Fibroblast of lung (primary cell): ENCODE results near the gene PPFIA4. TPM values are rescaled to one million over a fixed set of nuclear protein-coding genes. Genes with fewer than 3 reads are reported as not detected.

Experiments used
- DNase-seq, 2 donors: peaks; one replicate each; pipeline versions ENCODE4 v3.0.0 to v3.0.0-alpha.2; 2010; ENCODE audit warnings: low read depth in 2 of 2
- H2AFZ ChIP-seq: 2 replicates; pipeline ENCODE4 v1.5.1; 2012; ENCODE audit warnings: low read length, control low read depth, inconsistent platforms
- H3K27ac ChIP-seq: 2 replicates; pipeline ENCODE4 v1.5.1; 2011; ENCODE audit warnings: low read length, control low read depth; ENCODE audit not compliant: insufficient read depth
- H3K27me3 ChIP-seq: 2 replicates; pipeline ENCODE4 v1.5.1; 2011; ENCODE audit warnings: mild to moderate bottlenecking, low read length; ENCODE audit not compliant: control insufficient read depth, insufficient read depth
- H3K36me3 ChIP-seq: 2 replicates; pipeline ENCODE4 v1.5.1; 2011; ENCODE audit warnings: low read length; ENCODE audit not compliant: control insufficient read depth, insufficient read depth
- H3K4me1 ChIP-seq: 2 replicates; pipeline ENCODE4 v1.5.1; 2011; ENCODE audit warnings: low read length; ENCODE audit not compliant: control insufficient read depth, insufficient read depth; ENCODE audit errors: extremely low read depth
- H3K4me2 ChIP-seq: 2 replicates; pipeline ENCODE4 v1.5.1; 2011; ENCODE audit warnings: low read length, control low read depth; ENCODE audit not compliant: insufficient read depth; ENCODE audit errors: extremely low read depth
- H3K4me3 ChIP-seq, 4 experiments: fragments of 200-600 bp in 1 of 4; sonication (generic) in 1 of 4; replicated peaks in 1 of 4; 2 replicates each; pipeline ENCODE4 v1.5.1; 2011 to 2016; ENCODE audit warnings: low read length in 4 of 4, low read depth in 3 of 4, mild to moderate bottlenecking in 3 of 4, control low read depth in 2 of 4, inconsistent platforms in 1 of 4, mixed read lengths in 1 of 4; ENCODE audit not compliant: insufficient read depth in 1 of 4; ENCODE audit errors: control extremely low read depth in 1 of 4
- H3K79me2 ChIP-seq: 2 replicates; pipeline ENCODE4 v1.5.1; 2012; ENCODE audit warnings: mild to moderate bottlenecking, low read length, inconsistent platforms; ENCODE audit not compliant: control insufficient read depth, insufficient read depth
- H3K9ac ChIP-seq: 2 replicates; pipeline ENCODE4 v1.5.1; 2011; ENCODE audit warnings: mild to moderate bottlenecking, low read length, control low read depth; ENCODE audit not compliant: insufficient read depth
- H3K9me3 ChIP-seq: 2 replicates; pipeline ENCODE4 v1.5.1; 2012; ENCODE audit warnings: low read depth, low read length; ENCODE audit not compliant: control insufficient read depth, insufficient read depth
- H4K20me1 ChIP-seq: 2 replicates; pipeline ENCODE4 v1.5.1; 2011; ENCODE audit warnings: low read length; ENCODE audit not compliant: control insufficient read depth, insufficient read depth; ENCODE audit errors: extremely low read depth
- EZH2 ChIP-seq: IDR thresholded peaks from 2 replicates; pipeline ENCODE4 v1.5.1; 2012; ENCODE audit warnings: low read length, control low read depth, mild to moderate bottlenecking; ENCODE audit errors: missing control alignments
- polyA plus RNA-seq, 2 donors: library from polyadenylated mRNA; depleted of rRNA in 1 of 2; stranded (reverse) in 1 of 2; unstranded in 1 of 2; fragments of >200 nt; gene quantifications; 2 replicates each; pipeline ENCODE4 v1.2.1, GENCODE V29; 2011 to 2012; ENCODE audit warnings: missing spikeins in 1 of 2
- total RNA-seq: library from RNA; depleted of rRNA; stranded (reverse); fragments of >200 nt; gene quantifications from 2 replicates; pipeline ENCODE4 v1.2.1, GENCODE V29; 2014
- TF ChIP-seq, protein P1 (sequence below), 2 donors: IDR thresholded peaks in 1 of 2; conservative IDR thresholded peaks in 1 of 2; 1 replicate in 1 of 2; 2 replicates in 1 of 2; pipeline ENCODE4 v1.5.1; 2011 to 2012; ENCODE audit warnings: low read length in 2 of 2, control low read depth in 1 of 2, inconsistent platforms in 1 of 2, low read depth in 1 of 2, mild to moderate bottlenecking in 1 of 2

The PPFIA4 gene
- total and polyA plus RNA-seq, 2 donors (not counting 1 experiment from before 2014, with no cell fraction given), result 3.2 to 4.3 TPM

DNA sequence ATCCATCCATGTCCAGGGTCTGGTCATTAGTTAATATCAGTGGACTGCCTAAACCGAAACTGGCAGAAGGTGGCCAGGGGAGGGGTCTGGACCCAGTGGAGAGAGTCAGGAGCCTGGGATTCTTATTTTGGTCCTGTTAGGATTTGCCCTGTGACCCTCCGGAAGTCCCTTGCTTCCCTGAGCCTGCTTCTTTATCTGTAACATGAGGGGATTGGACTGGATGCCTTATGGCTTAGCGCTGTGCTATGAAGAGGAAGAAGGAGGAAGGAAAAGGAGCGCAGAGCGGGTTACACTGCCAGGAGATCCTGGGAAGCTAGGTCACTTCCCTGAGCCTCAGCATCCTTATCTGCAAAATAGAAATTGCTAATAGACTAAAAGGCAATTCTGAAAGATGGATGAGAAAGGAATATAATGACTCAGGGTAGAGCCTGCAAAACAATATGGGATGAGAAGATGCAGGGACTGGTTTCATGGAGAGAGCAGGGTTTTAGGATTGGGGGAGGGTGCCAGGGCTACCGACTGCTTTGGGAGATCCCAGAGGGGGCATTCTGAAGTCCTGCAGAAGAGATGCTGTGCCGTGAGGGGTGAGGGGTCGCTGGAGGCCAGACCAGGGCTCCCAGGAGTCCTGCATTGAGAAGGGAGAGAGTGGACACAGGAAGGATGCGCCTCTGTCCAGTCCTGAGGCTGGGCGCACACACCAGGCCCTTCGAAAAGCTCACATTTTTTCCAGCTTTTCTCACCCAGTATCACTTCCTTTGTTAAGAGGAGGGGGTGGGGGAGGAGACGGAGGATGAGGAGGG, 100.8 kb downstream of the PPFIA4 start:
- Histone ChIP-seq H4K20me1 (peaks cover under 1% of the 10 kb centered on the region), H3K9me3 (no peaks in the 10 kb centered on the region), H3K4me1 (peaks cover 4% of the 10 kb centered on the region), H3K36me3 (no peaks in the 10 kb centered on the region), H3K27ac (no peak overlapping the region), H2AFZ (no peak overlapping the region), H3K4me2 (peak overlapping the region; percentile 25), H3K9ac (no peak overlapping the region), H3K27me3 (peaks cover 32% of the 10 kb centered on the region), H3K4me3 (peak overlapping the region in 1 of 4 experiments; percentile 54), H3K79me2 (no peaks in the 10 kb centered on the region)
- TF ChIP-seq, protein P1, sequence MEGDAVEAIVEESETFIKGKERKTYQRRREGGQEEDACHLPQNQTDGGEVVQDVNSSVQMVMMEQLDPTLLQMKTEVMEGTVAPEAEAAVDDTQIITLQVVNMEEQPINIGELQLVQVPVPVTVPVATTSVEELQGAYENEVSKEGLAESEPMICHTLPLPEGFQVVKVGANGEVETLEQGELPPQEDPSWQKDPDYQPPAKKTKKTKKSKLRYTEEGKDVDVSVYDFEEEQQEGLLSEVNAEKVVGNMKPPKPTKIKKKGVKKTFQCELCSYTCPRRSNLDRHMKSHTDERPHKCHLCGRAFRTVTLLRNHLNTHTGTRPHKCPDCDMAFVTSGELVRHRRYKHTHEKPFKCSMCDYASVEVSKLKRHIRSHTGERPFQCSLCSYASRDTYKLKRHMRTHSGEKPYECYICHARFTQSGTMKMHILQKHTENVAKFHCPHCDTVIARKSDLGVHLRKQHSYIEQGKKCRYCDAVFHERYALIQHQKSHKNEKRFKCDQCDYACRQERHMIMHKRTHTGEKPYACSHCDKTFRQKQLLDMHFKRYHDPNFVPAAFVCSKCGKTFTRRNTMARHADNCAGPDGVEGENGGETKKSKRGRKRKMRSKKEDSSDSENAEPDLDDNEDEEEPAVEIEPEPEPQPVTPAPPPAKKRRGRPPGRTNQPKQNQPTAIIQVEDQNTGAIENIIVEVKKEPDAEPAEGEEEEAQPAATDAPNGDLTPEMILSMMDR (conservative IDR thresholded peaks at IDR 0.05 in 1 of 2, IDR thresholded peaks at IDR 0.05 in 1 of 2; ENCODE audit: low read depth in 1 of 2, low read length in 2 of 2), result no peak
- no peak for TF ChIP-seq EZH2
- peak in 1 of 2 donors; percentile 48 for DNase-seq

DNA sequence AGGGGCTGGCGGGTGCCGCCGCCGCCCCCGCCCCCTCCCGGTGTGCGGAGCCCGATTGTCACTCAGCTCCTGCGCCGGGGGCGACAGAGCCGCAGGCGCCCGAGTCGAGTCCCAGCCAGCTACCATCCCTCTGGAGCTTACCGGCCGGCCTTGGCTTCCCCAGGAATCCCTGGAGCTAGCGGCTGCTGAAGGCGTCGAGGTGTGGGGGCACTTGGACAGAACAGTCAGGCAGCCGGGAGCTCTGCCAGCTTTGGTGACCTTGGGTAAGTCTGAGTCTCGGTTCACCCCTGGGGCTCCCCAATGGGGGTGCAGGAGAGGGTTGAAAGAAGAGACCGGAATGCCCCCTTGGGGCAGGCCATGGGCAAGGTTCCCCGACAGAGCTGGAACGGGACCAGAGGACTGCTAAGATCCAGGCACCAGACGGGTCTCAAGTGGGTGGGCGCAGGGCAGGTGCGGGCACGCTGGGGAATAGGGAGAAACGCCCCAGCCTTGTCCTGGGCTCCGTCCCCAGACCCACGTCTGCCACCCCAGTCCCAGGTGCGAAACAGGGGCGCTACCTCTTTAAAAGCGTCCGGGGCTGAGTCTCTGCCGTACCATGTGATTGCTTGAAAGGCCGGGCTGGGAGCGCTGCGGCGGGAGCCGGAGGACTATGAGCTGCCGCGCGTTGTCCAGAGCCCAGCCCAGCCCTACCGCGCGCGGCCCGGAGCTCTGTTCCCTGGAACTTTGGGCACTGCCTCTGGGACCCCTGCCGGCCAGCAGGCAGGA, 101.6 kb downstream of the PPFIA4 start, which contains the start of gene ADORA1:
ADORA1 (plus strand) TSS at position 61 of the 765 bp plus-strand sequence. CDS start 1,116 bp downstream, outside the sequence.
- peak; percentile 31 to 70 for DNase-seq
- TF ChIP-seq, protein P1 (conservative IDR thresholded peaks at IDR 0.05 in 1 of 2, IDR thresholded peaks at IDR 0.05 in 1 of 2; ENCODE audit: low read depth in 1 of 2, low read length in 2 of 2), result peak in 1 of 2 donors; percentile 8
- TF ChIP-seq EZH2, result no peak

DNA sequence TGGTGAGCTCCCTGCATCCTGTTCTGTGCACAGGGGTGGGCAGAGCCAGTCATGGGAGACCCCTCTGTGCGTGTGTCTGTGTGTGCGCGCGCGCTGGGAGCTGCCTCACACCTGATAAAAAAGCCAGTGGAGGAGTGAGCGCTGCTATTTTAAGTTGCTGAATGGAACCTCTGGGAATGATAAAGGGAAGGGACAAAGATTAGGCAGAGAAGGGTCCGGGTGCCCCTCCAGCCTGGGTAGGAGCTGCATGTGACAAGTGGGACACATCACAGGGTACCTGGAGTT, 102.1 kb downstream of the PPFIA4 start:
- no peak overlapping the region for H3K9ac ChIP-seq
- no peak for DNase-seq
- H3K27ac ChIP-seq, result no peak overlapping the region
- peak overlapping the region; percentile 54 for H3K4me2 ChIP-seq
- H4K20me1 ChIP-seq, result peaks cover 1% of the 10 kb centered on the region
- no peaks in the 10 kb centered on the region for H3K36me3 ChIP-seq
- H3K4me1 ChIP-seq, result peaks cover 4% of the 10 kb centered on the region
- H3K79me2 ChIP-seq, result no peaks in the 10 kb centered on the region
- H3K4me3 ChIP-seq, result peak overlapping the region in 3 of 4 experiments; percentile 26 to 54 (median 29)
- TF ChIP-seq, protein P1 (conservative IDR thresholded peaks at IDR 0.05 in 1 of 2, IDR thresholded peaks at IDR 0.05 in 1 of 2; ENCODE audit: low read depth in 1 of 2, low read length in 2 of 2), result no peak
- TF ChIP-seq EZH2, result no peak
- no peaks in the 10 kb centered on the region for H3K9me3 ChIP-seq
- no peak overlapping the region for H2AFZ ChIP-seq
- H3K27me3 ChIP-seq, result peaks cover 22% of the 10 kb centered on the region

More for the DNA sequence above, 101.6 kb downstream of the PPFIA4 start, which contains the start of gene ADORA1:
- H3K4me2 ChIP-seq, result peak within 1 kb of the TSS; percentile 54
- no peaks in the 10 kb centered on the region for H3K36me3 ChIP-seq
- peak within 1 kb of the TSS in 3 of 4 experiments; percentile 26 to 54 (median 29) for H3K4me3 ChIP-seq
- peak within 1 kb of the TSS; percentile 26 for H2AFZ ChIP-seq
- H3K27me3 ChIP-seq, result peaks cover 25% of the 10 kb centered on the region
- H3K79me2 ChIP-seq, result no peaks in the 10 kb centered on the region
- peaks cover 1% of the 10 kb centered on the region for H4K20me1 ChIP-seq
- peaks cover 4% of the 10 kb centered on the region for H3K4me1 ChIP-seq
- no peak within 1 kb of the TSS for H3K9ac ChIP-seq
- H3K9me3 ChIP-seq, result no peaks in the 10 kb centered on the region
- no peak within 1 kb of the TSS for H3K27ac ChIP-seq
